ENCODE measurements around the gene ZSWIM6.
A peak's percentile ranks its signal among the peaks of the same experiment; 100 is the strongest.

The ZSWIM6 gene

GRCh38 chr5:61306531-61307131 is 25.4 kb upstream of the ZSWIM6 start:
- no peak for DNase-seq (ENCODE audit: extremely low spot score, insufficient read length, low read depth)
- FAIRE-seq: peak; percentile 46

DNA sequence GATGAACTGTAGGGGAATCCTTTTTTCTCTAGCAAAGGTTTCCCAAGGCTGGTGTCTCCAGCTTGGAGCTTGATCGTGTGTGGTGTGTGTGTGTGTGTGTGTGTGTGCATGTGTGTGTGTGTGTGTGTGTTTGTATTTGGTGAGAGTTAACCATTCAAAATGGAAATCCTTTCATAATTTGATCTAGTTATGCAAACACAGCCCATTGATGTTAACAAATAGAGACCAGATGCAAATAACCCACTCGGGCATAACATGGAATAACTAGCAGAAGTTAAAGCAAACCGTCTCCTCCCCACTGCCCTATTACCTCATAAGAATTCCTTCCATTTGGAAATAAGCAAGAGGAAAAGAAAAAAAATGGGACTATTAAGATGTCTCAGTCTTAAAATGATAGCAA is 24.9 kb upstream of the ZSWIM6 start:
- DNase-seq (ENCODE audit: extremely low spot score, insufficient read length, low read depth) (no peak), FAIRE-seq (no peak)

GRCh38 chr5:61307611-61308010 is 24.4 kb upstream of the ZSWIM6 start:
- DNase-seq (ENCODE audit: extremely low spot score, insufficient read length, low read depth) (no peak), FAIRE-seq (no peak)

GRCh38 chr5:61308712-61309111 is 23.3 kb upstream of the ZSWIM6 start:
- no peak for FAIRE-seq
- DNase-seq (ENCODE audit: extremely low spot score, insufficient read length, low read depth): no peak

DNA sequence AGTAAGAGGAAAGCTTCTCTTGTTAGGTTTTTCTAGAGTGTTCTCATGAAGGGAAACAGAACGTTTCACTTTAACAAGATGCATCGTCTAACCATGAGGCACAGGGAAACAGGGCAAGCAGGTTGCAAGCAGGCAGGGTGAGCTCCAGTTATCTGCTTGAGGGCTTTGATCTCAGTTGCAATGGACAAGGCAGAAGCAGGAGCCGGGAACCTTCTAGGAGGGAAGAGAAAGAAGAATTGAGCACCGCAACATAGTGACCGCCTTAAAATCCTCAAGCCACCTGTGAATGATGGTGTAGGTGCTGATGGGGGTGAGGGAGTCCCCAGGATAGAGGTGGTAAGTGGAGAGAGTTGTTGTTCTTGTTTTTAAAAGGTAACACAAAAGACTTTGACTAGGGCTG is 22.9 kb upstream of the ZSWIM6 start:
- no peak for DNase-seq (ENCODE audit: extremely low spot score, insufficient read length, low read depth)
- FAIRE-seq: no peak

DNA sequence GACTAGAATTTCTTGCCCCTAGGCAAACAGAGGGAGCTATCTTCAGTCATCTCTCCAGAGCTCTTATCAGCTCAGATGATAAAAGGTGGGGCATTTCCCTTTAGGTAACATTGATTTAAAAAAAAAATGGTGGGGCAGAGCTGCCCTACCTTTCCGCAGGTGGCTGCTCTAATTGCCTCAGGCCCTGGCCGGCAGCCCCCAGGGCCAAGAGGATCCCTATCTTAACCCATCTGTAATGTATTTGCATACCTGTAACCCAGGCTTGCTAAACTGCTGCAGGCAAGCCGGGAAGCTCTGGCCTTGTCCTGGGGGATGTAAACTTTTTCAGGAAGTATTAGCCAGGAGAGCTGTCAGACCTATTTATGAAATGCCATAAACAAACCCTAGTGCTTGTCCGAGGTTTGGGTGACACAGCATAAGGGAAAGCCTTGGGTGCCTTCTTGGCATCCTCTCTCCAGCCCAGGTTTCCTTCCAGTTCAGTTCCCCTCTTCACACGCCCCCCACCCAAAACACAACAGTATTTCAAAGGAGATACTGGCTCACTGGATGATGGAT is 20.9 kb upstream of the ZSWIM6 start:
- no peak for DNase-seq (ENCODE audit: extremely low spot score, insufficient read length, low read depth)
- FAIRE-seq: no peak

GRCh38 chr5:61311836-61312808 is 19.9 kb upstream of the ZSWIM6 start:
- FAIRE-seq: no peak

GRCh38 chr5:61313960-61314681 is 17.9 kb upstream of the ZSWIM6 start:
- FAIRE-seq (no peak), DNase-seq (ENCODE audit: extremely low spot score, insufficient read length, low read depth) (no peak)

More at GRCh38 chr5:61311836-61312808, 19.9 kb upstream of the ZSWIM6 start:
- no peak for DNase-seq (ENCODE audit: extremely low spot score, insufficient read length, low read depth)

- DNase-seq (ENCODE audit: extremely low spot score, insufficient read length, low read depth): no peak
- no peak for FAIRE-seq
Observed at GRCh38 chr5:61318376-61318775, 13.7 kb upstream of the ZSWIM6 start.

GRCh38 chr5:61319388-61320146 is 12.5 kb upstream of the ZSWIM6 start:
- DNase-seq (ENCODE audit: extremely low spot score, insufficient read length, low read depth) (no peak), FAIRE-seq (peak; percentile 98)

DNA sequence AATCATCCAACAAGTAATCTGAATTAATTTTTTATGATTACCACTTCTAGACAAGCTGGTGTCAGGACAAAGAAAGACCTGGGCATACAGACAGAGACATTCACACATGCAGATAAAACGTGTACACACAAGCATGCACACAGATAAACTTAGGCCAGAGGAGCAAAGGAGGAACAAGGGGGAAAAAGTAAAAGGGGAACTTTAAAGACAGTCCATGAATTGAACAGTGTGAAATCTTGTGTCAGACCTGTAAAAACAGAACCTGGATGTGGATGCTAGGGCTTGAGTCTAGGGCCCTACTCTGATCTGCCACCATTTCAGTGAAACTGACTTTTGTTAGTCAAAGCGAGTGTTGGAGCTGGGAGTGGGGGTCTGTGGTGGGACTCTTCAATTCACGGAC is 11.2 kb upstream of the ZSWIM6 start:
- FAIRE-seq: no peak
- DNase-seq (ENCODE audit: extremely low spot score, insufficient read length, low read depth): no peak

DNA sequence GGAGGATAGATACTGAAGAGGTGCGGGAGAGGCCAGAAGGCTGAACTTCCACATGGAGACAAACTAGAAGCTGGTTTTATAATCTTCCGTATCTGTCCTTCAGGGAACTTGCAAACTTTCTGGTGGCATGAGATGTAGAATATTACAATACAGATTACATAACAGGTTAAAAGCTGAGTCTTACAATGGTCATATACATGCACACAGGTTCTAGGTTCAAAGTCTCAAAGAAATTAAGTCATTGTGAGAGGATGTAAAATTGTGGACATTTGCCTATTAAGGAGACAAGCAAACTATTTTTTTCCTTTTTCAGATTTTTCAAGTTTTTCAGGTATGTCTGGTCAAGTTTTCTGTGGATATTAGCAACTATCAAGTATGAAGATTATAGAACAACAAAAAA is 10.4 kb upstream of the ZSWIM6 start:
- DNase-seq (ENCODE audit: extremely low spot score, insufficient read length, low read depth) (no peak), FAIRE-seq (no peak)

DNA sequence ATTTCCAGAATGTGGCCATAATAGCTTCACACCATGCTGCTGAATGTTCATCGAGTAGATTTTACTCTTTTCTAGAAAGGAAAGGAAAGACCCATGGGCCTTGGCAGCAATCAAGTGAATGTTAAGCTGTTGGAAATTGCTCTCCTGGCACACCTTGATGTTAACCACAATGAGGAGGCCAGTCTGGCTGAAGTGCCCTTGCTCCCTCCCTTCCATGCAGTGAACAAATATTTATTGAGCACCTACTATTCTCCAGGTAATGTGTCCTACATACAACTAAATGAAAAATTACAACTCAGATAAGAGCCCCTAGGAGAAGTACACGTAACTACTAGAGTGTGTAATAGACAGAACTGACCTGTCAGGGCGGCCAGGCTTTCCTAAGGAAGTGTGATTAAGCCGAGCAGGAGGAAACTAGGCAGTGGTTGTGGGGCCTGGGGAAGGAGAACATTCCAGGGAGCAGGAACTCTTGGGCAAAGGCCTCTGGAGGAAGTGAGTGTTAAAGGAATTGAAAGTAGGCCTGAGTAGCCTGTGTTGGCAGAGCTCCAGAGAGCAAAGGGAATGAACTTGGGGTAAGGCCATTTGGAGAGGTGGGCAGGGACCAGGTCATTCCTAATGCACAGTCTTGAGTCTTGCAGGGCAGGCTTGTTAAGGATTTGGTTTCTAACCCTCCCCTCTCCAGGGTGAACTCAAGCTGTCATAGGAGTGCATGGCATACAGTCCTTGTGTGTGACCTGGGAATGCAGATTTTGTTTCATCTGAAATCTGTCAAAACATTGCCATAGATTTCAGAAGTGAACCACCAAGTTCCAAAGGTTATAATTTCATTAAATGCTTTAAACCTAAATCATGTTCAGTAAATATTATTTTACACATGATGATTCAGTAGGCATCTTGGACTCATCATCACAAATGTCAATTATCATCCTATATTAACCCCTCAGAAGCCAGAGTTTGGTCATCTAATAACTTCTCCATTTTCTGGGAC is 9.0 kb upstream of the ZSWIM6 start:
- no peak for DNase-seq (ENCODE audit: extremely low spot score, insufficient read length, low read depth)
- no peak for FAIRE-seq

DNA sequence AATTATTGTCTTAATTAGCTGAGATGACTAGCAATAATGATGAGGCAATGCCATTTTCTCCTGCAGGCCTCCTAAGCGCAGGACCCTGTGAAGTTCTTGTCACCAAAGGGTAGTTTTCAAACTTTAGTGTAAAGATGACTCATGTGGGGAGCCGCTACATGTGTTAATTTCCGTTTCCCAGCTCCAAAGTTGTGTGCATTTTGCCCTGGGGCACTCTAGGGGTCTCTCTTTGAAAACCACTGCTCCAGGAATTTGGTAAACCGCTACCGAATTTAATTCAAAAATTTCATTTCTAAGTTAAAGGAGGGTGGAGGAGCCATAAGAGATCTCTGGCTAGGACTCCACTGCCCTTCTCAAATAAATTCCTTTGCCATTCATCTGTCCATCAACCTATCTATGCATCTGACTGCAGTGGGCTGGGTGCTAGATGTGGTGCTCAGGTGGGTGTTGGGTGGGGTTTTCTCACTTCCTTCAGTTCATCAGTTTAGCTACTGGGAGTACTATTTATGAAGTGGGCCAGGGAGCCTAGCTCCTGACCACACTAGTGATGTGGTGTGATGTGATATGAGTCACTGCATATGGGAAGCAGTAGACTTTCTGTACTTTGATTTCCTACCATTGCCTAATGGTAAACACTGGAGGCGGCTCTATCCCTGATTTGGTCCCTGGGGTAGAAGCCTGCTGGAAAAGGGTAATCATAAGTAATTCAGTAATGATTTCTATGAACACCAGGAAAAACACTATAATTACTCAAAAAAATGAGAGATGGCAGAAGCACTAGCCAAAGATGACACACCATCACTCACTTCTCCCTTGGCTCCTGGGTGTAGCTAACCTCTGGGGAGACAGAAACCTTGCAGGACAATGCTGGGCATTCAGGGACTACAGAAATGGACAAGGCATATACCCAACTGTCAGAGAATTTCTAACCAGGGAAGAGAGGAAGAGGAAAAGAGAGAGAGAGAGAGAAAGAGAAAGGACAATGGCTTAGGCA is 4.0 kb upstream of the ZSWIM6 start:
- no peak for DNase-seq (ENCODE audit: extremely low spot score, insufficient read length, low read depth)
- peak; percentile 87 for FAIRE-seq

- peak; percentile 31 for FAIRE-seq
- DNase-seq (ENCODE audit: extremely low spot score, insufficient read length, low read depth): no peak
Observed at GRCh38 chr5:61328791-61329549, 3.1 kb upstream of the ZSWIM6 start.

DNA sequence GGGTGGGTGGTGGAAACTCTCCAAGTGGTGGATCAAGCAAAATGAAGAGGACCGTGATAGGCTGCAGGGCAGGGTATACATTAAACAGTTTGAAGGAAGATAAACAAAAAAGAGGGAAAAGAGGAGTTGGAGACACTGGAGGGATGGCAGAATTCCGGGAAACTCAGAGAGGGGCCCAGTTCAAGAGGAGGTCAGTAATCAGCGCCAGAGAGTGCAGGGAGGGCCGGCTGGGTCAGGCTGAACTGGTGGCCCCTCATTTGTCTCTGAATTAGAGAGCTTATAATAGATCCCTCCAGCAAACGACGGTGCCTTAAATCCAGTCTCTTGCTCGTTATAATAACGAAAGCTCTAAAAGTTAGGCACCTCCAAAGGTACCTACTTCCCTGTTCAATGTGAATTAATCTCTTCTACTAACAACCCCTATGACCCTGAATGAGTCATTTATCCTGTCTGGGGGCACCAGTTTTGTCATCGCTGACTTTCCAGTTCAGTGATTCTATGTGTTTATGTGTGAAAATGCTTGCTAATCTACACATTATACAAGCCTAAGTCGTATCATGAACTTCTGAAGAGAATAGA is 2.4 kb upstream of the ZSWIM6 start:
- FAIRE-seq (peak; percentile 47), DNase-seq (ENCODE audit: extremely low spot score, insufficient read length, low read depth) (no peak)
